Measurements from ENCODE around the gene C1RL.

C1RL gene

DNA sequence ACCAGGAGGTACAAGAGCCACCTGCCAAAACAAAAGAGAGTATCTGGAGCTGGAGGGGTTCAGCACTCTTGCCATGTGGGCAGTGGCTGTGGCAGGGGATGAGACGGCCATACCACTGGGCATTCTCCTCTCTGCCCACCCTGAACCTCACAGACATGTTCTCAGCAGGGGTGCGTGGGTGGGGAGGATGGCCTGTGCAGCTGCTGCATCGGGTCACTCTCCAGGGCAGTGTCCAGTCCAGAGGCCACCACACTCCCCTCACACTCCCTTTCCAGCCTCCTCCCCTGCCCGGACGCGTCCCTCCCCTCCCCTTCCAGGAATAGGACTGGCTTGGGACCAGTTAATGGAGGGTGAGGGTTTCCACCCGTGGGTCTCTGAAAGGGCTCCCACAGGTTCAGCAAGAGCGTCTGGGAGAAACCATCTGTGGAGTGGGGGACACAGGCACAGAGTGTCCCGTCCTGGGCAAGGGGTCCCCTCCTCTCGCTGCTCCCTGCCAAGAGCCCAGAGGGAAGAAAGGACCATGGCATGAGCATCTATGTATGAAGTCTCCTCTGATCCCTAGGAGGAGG, 17.3 kb downstream of the C1RL start:
- DNase-seq, result no peak

DNA sequence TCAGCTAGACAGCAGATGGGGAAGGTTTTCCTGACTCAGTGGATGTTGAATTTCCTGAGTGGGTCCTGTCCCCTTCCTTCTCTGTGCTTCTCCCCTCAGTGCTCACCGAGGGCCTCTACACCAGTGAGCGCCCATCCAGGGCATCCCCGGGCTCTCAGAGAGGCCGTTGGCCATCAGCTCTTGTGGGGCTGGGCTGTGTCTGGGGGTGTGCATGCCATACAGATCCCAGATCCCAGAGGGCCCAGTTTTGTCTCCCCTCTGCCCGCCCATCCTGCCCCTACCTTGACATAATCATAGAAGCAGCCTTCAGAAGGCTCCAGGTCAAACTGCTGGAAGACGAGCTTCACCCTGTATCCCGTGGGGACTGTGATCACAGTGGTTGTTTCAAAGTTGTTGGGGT, 17.8 kb downstream of the C1RL start:
- no peak for DNase-seq

DNA sequence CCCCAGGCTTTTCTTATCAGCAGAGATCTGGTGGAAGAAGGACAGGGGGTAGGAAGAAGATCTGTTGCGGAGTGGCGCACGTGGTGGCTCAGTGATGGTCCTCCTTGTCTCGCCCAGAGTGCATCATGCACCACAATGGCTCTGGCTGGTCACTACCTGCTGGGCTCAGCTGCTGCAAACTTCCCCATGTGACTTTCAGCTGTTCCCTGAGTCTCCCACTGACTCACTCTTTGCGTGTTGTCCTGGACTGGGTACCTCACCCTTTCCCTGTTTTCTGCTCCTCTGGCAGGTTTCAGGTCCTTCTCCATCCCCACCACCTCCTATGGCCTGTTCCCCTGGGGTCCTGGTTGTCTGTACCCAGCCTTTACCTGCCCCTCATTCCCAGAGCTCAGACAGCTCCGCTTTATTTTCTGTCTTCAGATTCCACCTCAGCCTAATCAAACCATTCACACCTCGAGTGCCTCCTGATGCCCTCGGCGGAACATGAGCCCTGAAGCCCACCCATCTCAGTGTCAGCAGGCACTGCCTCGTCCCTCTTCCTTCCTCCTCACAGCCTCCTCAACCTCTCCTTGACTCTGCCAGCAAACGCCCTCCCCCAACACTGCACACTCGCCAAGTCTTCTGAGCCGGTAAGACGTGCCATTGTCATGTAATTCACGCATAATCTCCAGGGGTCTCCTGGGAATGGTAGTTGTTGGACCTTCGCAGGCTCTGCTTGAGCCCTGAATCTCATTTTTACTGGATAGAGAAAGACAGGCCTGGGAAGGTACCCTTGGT, 18.6 kb downstream of the C1RL start:
- DNase-seq, result no peak

DNA sequence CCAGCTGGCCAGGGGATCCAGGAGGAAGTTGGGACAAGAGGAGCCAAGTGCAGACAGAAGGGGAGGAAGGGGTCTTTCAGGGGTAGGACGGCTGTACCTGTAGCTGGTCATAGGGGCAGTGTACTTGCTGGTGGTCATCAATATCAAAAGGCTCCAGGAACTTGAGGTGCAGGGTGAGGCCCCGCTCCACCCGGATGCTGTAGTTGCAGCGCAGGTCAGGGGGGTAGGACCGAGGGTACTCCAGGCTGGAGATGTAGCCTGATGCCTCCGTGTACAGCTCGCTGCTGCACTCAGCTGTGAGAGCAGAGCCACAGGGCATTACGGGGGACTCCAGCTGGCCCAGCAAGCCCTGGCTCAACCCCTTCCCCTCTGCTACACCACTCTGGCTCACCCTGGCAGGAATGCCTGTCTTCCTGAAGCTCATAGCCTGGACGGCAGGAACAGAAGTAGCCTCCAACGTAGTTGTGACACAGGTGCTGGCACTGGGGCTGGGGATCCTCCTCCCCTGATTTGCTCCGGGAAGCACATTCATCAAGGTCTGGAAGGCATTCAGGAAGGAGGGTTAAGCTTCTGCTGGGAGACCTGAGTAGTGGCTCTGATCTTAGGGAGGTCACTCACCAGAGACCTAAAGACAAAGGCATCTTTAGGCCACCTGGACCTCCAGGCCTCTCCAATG, 19.7 kb downstream of the C1RL start:
- no peak for DNase-seq

DNA sequence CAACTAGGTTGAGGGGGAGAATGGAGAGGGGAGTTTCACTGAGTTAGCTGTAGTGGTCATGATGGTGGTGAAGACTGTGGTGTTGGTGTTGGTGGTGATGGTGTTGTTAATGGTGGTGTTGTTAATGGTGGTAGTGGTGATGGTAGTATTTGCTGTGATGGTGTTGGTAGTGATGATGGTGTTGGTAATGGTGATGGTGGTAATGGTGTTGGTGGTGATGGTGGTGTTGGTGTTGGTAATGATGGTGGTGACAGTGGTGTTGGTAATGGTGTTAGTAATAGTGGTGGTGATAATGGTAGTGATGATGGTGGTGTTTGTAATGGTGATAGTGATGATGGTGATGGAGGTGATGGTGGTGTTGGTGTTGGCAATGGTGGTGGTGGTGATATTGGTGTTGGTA, 25.9 kb downstream of the C1RL start:
- no peak for DNase-seq

DNA sequence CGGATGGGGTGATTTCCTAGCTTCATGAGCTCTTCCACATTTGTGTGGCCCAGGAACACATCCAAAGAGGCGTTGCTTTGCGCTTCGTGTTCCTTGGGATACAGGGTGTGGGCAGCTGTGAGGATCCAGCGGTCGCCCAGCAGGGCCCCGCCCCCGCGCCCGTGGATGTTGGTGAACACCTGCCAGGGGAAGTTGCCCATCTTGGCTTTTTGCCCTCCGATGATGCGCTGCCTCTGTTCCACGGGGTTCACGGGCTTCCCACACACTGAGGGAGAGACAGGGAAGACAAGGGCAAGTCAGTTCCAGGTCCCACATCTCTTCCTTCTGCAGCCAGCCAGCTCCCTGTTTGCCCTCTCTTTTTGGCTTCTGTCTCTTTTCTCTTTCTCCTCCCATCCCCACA, 28.0 kb downstream of the C1RL start:
- DNase-seq, result no peak

DNA sequence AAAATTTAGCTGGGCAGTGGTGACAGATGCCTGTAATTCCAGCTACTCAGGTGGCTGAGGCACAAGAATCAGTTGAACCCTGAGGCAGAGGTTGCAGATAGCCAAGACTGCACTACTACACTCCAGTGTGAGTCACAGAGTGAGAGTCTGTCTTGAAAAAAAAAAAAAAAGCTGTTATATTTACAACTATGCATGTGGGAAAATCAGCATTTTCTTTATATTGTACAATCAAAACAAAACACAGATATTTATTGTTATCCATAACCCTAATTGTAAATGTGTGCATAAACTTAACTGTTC, 29.2 kb downstream of the C1RL start:
- no peak for DNase-seq

DNA sequence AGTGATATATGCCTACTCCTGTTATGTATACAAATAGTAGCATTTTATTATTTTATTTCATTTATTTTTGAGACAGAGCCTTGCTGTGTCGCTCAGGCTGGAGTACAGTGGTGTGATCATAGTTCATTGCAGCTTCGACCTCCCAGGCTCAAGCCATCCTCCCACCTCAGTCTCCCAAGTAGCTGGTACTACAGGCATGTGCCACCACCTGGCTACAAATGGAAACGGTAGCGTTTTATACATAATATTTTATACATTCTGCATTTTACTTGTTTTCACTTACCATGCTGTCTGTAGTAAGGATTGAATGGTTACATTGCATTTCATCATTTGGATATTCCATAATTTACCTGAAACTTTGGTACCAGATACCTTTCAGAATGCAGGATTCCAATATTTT, 30.9 kb downstream of the C1RL start:
- no peak for DNase-seq

DNA sequence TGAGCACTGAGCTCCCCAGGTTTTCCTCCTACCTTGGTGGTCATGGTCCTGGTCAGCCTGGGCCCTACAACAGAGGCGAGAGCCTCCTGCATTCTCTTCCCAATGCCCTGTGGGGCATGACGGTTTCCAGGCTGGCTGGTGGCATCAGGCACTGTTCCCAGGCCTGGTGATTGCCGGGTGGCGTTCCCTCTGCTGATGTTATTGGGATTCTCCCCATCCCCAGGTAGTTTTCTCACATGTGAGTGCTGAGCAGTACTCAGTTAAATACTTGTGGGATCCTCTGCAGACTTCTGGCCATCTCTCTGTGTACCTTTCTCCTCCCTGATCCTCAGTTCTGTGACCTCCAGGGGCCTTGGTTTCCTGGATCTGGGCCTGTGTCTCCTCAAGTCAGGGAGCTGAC, 32.5 kb downstream of the C1RL start:
- DNase-seq, result no peak

DNA sequence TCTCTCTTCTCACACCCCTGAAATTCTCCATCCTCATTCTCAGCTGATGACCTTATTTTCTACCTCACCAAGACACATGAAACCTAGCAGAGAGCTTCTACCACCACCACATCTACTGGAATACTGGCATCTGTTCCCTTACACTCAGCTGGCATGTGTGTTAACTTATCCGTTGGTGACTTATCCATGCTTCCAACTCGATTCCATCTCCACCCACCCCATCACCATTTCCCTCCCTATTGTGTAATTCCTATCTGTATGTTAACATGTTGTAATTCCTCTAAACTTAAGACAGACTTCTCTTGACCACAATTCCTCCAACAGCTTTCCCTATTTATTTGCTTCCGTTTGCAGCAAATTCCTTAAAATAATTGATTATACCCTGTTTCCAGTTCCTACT, 33.1 kb downstream of the C1RL start:
- DNase-seq, result no peak

DNA sequence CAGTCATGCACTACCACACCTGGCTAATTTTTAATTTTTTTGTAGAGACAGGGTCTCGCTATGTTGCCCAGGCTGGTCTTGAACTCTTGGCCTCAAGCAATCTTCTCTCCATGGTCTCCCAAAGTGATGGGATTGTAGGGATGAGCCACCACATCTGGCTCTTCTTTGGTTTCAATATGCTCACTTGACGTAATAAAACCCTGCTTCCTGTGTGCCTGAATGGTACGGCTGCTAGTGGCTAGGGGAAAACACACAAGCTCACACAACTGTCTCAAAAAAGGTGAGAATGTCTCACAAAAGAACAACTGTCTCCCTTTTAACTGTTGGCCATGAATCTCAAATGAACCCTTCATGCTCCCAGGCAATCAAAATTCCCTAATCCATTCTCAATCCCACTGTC, 33.5 kb downstream of the C1RL start:
- no peak for DNase-seq

DNA sequence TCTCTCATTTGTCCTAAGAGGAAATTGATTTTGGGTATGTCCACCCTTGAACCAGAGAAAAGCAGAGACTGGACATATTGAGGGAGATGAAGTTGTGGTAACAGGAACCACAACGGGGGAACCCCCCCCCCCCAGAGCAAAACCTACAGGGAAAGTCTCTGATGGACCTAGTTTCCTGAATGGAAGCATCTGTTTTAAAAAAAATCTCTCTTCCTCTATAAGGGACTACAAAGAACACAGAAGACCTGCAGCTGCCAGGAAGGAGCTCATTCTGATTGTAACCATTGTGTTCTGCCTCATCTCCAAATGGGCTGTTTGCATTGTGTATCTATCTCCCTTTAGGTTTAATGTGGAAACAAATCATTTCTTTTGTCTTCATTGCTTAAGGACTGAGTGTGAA, 35.1 kb downstream of the C1RL start:
- DNase-seq, result no peak

DNA sequence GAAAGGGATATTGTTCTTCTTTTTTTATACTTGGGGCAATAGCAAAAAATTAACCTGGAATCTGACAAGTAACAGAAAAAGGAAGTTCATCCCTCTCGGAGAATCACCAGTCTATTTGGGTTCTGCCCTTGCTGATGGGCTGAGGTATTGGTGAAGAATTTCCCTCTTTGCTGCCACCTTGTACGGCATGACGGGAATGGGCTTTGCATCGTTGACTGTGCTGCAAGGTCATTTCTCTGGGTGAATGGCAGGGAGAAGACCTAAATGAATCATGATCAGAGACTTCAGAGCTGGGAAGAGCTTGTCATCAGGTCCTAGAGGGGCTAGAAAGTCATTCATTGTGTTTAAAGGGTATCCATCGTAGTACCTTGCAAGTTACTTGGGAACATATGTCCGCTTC, 36.5 kb downstream of the C1RL start:
- no peak for DNase-seq

DNA sequence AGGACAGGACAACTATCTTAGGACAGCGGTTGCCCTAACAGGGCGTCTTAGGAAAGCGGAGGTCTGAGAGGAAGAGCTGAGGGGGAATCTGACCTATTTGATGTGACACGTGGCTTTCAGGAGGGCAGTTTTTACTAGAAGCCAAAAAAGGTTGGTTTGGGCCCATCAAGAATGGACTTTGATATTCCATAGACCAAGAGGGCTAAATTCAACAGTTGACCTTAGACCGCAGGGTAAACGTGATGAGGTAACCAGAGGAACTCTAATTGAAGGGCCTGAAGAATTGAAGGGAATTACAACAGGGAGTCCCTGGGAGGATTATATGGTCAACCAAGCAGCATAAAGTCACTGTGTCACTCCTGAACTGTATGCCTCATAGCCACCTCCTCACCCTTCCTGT, 37.0 kb downstream of the C1RL start:
- DNase-seq, result no peak

DNA sequence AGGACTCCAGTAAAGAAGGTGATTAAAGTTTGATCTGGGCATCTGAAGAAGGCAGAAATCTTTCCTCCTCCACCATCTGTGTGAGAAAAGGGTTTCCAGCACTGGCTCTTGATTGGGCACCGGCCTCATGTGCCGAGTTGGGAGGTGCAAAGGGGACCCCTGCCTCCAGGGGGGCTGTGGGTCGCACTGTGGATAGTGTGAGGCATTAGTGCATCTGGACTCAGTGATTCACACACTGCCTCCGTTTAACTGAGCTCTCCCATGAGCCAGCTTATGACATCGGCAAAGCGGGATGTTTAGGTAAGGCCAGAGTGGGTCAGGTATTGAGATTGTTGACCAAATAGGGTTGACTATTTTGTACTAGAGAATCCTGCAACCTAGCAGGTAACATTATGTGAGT, 39.6 kb downstream of the C1RL start:
- no peak for DNase-seq

DNA sequence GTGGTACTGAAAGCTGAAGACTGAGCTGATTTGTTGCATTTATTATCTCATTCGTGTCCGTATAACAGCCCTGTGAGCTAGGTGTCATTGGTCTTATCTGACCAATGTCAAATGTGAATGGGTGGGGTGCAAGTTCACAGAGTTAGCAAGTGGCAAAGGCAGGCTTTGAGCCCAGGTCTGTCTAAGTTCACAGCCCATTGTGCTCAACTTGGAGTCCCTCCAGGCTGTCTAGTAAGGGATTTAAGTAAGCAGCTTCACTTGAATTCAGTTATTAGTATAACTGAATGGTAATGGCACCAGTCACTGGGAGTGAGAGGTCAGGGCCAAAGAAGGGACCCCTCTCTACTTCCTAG, 40.0 kb downstream of the C1RL start:
- DNase-seq, result no peak

DNA sequence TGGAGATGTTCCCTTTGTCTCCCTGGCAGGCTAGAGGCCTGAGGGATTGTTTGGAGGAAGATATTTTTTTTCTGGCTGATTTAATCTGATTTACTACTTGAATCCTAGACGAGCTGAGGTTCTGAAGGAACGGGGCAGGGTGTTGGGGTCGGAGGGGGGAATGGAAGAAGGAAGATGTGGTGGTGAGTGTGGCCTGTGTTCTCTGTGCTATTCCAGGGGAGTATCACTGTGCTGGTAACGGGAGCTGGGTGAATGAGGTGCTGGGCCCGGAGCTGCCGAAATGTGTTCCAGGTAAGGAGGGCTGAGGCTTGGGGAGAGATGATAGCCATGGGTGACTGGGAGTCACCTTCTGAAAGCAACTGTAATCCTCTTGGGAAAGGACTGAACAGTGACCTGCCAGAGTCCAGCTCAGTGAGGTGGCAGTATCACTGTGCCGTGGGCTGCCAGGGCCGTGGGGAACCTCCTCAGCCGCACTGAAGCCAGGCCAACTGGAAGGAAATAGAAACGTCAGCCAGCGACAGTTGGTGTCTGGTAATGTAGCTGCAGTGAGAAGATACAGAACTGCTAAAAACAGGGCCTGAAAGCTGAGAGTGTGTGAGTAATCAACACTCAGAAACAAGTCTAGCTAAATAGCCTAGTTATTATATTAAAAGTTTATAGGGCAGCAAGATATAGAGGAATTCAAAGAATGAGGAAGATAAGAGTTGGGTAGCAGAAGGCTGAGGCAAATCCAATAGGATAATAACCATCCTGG, 40.6 kb downstream of the C1RL start:
- DNase-seq, result no peak

DNA sequence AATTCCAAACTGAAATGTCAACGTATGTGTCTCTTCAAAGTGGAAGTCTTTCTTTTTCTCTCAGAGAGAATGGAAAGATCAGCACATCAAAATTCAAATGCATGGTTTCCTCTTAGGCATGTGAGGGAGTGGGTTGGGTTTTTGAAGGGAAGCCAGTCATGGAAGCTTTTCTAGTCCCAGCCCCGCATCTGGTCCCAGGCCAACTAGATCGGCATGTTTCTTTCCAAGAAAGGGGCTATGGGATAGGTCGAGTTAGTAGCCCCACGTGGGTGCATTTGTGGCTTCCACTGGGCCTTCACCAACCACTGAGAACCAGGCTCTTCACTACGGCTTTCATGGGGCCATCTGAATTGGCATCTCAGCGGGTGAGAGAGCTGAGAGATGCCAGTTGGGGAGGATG, 41.9 kb downstream of the C1RL start:
- DNase-seq, result no peak

DNA sequence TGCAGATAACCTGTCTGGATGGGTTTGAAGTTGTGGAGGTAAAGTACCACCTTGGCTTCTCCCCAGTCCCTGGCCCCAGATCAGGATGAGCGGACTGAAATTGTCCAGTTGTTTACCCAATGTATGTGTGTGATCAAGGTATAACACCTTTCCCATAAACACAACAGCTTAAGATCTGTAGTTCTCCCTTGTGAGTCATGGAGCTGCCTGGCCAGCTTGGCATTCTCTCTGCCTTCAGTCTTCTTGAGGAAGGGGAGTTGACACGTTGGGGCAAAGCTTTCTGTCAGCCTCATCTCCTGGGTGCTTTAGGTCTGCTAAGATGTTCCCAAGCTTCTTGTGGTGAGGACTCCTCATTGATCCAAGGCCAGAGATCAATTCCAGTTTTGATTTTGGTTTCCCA, 42.4 kb downstream of the C1RL start:
- DNase-seq, result no peak

DNA sequence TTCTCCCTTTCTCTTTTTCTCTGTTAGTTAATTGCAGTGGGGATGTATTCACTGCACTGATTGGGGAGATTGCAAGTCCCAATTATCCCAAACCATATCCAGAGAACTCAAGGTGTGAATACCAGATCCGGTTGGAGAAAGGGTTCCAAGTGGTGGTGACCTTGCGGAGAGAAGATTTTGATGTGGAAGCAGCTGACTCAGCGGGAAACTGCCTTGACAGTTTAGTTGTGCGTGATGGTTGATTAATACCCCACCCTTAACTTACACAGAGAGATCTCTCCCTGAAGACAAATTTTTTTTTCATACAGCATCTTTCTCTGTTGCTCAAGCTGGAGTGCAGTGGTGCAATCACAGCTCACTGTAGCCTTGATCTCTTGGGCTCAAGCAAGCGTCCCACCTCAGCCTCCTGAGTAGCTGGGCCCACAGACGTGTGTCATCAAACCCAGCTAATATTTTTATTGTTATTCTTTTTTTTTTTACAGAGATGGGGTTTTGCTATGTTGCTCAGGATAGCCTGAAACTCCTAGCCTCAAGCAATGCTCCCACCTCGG, 43.9 kb downstream of the C1RL start:
- no peak for DNase-seq

DNA sequence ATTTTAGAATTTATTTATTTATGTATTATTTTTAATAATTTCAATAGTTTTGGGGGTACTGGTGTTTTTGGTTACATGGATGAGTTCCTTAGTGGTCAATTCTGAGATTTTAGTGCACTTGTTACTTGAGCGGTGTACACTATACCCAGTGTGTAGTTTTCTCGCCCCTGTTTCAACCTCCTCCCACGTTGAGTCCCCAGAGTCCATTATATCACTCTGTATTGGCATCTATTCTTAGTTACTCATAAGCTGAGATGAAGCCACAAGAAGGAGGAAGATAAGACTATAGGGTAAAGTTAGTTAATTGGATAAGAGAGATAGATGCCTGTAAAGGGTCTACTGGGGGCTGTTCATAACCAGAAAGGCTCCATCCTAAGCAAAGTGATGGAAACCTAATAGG, 44.5 kb downstream of the C1RL start:
- DNase-seq, result no peak

DNA sequence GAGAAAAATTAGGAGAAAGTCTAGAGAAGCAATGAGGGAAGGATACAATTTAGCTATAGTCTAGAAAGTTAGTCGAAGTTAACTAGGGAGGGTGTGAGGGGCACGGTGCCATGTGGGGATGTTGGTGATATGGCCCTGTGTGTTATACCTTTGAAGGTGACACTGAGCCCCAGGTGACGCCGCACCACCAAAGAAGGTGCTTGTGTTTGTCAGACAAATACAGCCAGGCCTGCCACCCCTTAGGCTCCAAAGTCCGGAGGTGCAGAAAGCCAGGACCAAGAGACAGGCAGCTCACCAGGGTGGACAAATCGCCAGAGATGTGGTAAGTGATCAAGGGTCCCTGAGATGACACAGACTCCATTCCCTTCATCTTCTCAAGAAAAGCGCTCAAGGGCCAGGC, 47.4 kb downstream of the C1RL start:
- DNase-seq, result no peak

DNA sequence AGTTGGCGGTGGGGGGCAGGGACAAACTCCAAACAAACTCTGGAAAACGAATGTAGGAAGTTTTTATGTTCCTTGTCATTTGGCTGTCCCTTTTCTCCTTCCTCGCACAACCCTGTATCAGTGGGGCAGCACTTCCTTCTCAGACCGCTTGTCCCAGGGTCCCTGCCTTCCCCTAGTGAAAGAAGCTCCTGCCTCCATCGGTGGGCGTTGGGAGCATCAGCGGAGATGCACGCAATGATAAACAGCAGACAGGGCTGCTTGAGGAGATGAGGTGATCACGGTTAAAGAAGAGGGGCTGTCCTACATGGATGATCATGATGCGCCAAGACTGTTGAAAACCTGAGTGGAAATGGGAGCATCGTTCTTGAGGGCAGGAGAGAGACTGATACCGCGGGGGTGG, 47.9 kb downstream of the C1RL start:
- DNase-seq, result no peak

Measured in stimulated activated CD4-positive, alpha-beta T cell treated with anti-CD3 and anti-CD28 coated beads, Interleukin-4, amount 100 ng/mL, for 4 hours (primary cell).